T-helper 2 cell treated with Interferon-gamma antibody and Interleukin-4, amounts not matched to agents 5 μg/mL and 100 μg/mL, for 36 hours (primary cell): ENCODE data around the gene NECAB3.

Source experiments
- DNase-seq: peaks from one replicate; pipeline ENCODE4 v3.0.0; 2021; ENCODE audit warnings: low spot score
- H3K27ac Mint-ChIP-seq: one replicate; pipeline ENCODE4 v1.8.0; 2021; ENCODE audit warnings: mild to moderate bottlenecking, mixed read lengths
- H3K27me3 Mint-ChIP-seq: one replicate; pipeline ENCODE4 v1.8.0; 2021; ENCODE audit warnings: low read depth, mixed read lengths
- H3K36me3 Mint-ChIP-seq: one replicate; pipeline ENCODE4 v1.8.0; 2021; ENCODE audit warnings: low read depth, mixed read lengths
- H3K4me1 Mint-ChIP-seq: one replicate; pipeline ENCODE4 v1.8.0; 2021; ENCODE audit warnings: low read depth, mixed read lengths
- H3K4me3 Mint-ChIP-seq: one replicate; pipeline ENCODE4 v1.8.0; 2022; ENCODE audit warnings: mild to moderate bottlenecking, moderate library complexity, mixed read lengths
- H3K9me3 Mint-ChIP-seq: one replicate; pipeline ENCODE4 v1.8.0; 2021; ENCODE audit warnings: mixed read lengths

Gene NECAB3

GRCh38 chr20:33657704-33658095 is 16.5 kb downstream of the NECAB3 start:
- Mint-ChIP-seq H3K4me3 (no peak overlapping the region), H3K36me3 (peaks cover 2% of the 10 kb centered on the region), H3K27me3 (no peaks in the 10 kb centered on the region), H3K9me3 (no peaks in the 10 kb centered on the region), H3K4me1 (peaks cover 4% of the 10 kb centered on the region), H3K27ac (no peak overlapping the region)
- no peak for DNase-seq

- H3K4me3 Mint-ChIP-seq: no peak overlapping the region
- H3K27ac Mint-ChIP-seq: no peak overlapping the region
- no peaks in the 10 kb centered on the region for H3K9me3 Mint-ChIP-seq
- H3K4me1 Mint-ChIP-seq: peaks cover 6% of the 10 kb centered on the region
- DNase-seq: no peak
- no peaks in the 10 kb centered on the region for H3K27me3 Mint-ChIP-seq
- peaks cover 2% of the 10 kb centered on the region for H3K36me3 Mint-ChIP-seq
These were observed 17.2 kb downstream of the NECAB3 start for GRCh38 chr20:33656783-33657703.

- Mint-ChIP-seq H3K27me3 (no peaks in the 10 kb centered on the region), H3K9me3 (no peaks in the 10 kb centered on the region), H3K4me3 (no peak overlapping the region), H3K36me3 (peaks cover 2% of the 10 kb centered on the region), H3K27ac (no peak overlapping the region), H3K4me1 (peaks cover 13% of the 10 kb centered on the region)
- DNase-seq: no peak
These were observed 18.0 kb downstream of the NECAB3 start for GRCh38 chr20:33656010-33656782.

- H3K27ac Mint-ChIP-seq: no peak overlapping the region
- H3K27me3 Mint-ChIP-seq: no peaks in the 10 kb centered on the region
- peaks cover 2% of the 10 kb centered on the region for H3K36me3 Mint-ChIP-seq
These were observed 19.1 kb downstream of the NECAB3 start for GRCh38 chr20:33655164-33655563.

GRCh38 chr20:33654680-33655161 is 19.5 kb downstream of the NECAB3 start:
- Mint-ChIP-seq H3K4me3 (no peak overlapping the region), H3K27me3 (no peaks in the 10 kb centered on the region), H3K36me3 (peaks cover 2% of the 10 kb centered on the region), H3K9me3 (no peaks in the 10 kb centered on the region), H3K4me1 (peaks cover 14% of the 10 kb centered on the region), H3K27ac (peak overlapping the region; percentile 23)
- DNase-seq: no peak

More at GRCh38 chr20:33655164-33655563, 19.1 kb downstream of the NECAB3 start:
- DNase-seq: no peak
- no peak overlapping the region for H3K4me3 Mint-ChIP-seq
- H3K4me1 Mint-ChIP-seq: peaks cover 14% of the 10 kb centered on the region
- H3K9me3 Mint-ChIP-seq: no peaks in the 10 kb centered on the region

- H3K4me1 Mint-ChIP-seq: peaks cover 14% of the 10 kb centered on the region
- no peak overlapping the region for H3K4me3 Mint-ChIP-seq
- no peaks in the 10 kb centered on the region for H3K27me3 Mint-ChIP-seq
- no peak for DNase-seq
- H3K9me3 Mint-ChIP-seq: no peaks in the 10 kb centered on the region
- H3K36me3 Mint-ChIP-seq: peaks cover 3% of the 10 kb centered on the region
- H3K27ac Mint-ChIP-seq: peak overlapping the region; percentile 20
These were observed 20.2 kb downstream of the NECAB3 start for GRCh38 chr20:33653900-33654596.

GRCh38 chr20:33653218-33653899 is 20.9 kb downstream of the NECAB3 start:
- Mint-ChIP-seq H3K4me1 (peaks cover 14% of the 10 kb centered on the region), H3K27ac (no peak overlapping the region), H3K4me3 (no peak overlapping the region), H3K9me3 (no peaks in the 10 kb centered on the region), H3K27me3 (no peaks in the 10 kb centered on the region), H3K36me3 (peaks cover 3% of the 10 kb centered on the region)
- DNase-seq: no peak

- Mint-ChIP-seq H3K27me3 (no peaks in the 10 kb centered on the region), H3K27ac (peak overlapping the region; percentile 36), H3K36me3 (peaks cover 2% of the 10 kb centered on the region), H3K4me1 (peaks cover 21% of the 10 kb centered on the region), H3K9me3 (no peaks in the 10 kb centered on the region), H3K4me3 (no peak overlapping the region)
- DNase-seq: no peak
These were observed 22.6 kb downstream of the NECAB3 start for GRCh38 chr20:33651562-33652048.

GRCh38 chr20:33650753-33651561 is 23.3 kb downstream of the NECAB3 start:
- no peak for DNase-seq
- H3K4me1 Mint-ChIP-seq: peaks cover 21% of the 10 kb centered on the region
- peak overlapping the region; percentile 36 for H3K27ac Mint-ChIP-seq
- H3K9me3 Mint-ChIP-seq: no peaks in the 10 kb centered on the region
- H3K4me3 Mint-ChIP-seq: no peak overlapping the region
- peaks cover 2% of the 10 kb centered on the region for H3K36me3 Mint-ChIP-seq
- no peaks in the 10 kb centered on the region for H3K27me3 Mint-ChIP-seq

- no peaks in the 10 kb centered on the region for H3K27me3 Mint-ChIP-seq
- peaks cover 21% of the 10 kb centered on the region for H3K4me1 Mint-ChIP-seq
- no peak overlapping the region for H3K4me3 Mint-ChIP-seq
- no peaks in the 10 kb centered on the region for H3K9me3 Mint-ChIP-seq
- H3K27ac Mint-ChIP-seq: no peak overlapping the region
- no peak for DNase-seq
- H3K36me3 Mint-ChIP-seq: peaks cover 8% of the 10 kb centered on the region
These were observed 24.0 kb downstream of the NECAB3 start for GRCh38 chr20:33650111-33650752.

- Mint-ChIP-seq H3K36me3 (peaks cover 16% of the 10 kb centered on the region), H3K27me3 (no peaks in the 10 kb centered on the region), H3K27ac (no peak overlapping the region), H3K9me3 (no peaks in the 10 kb centered on the region), H3K4me1 (peaks cover 23% of the 10 kb centered on the region), H3K4me3 (no peak overlapping the region)
- no peak for DNase-seq
These were observed 25.0 kb downstream of the NECAB3 start for GRCh38 chr20:33649201-33649681.

- DNase-seq: no peak
- H3K27me3 Mint-ChIP-seq: no peaks in the 10 kb centered on the region
- peaks cover 23% of the 10 kb centered on the region for H3K4me1 Mint-ChIP-seq
- peaks cover 16% of the 10 kb centered on the region for H3K36me3 Mint-ChIP-seq
- H3K4me3 Mint-ChIP-seq: no peak overlapping the region
- no peaks in the 10 kb centered on the region for H3K9me3 Mint-ChIP-seq
- H3K27ac Mint-ChIP-seq: no peak overlapping the region
These were observed 25.7 kb downstream of the NECAB3 start for GRCh38 chr20:33648396-33649004.
